HuH-7.5 (cell line): ENCODE data around the gene TNS3.

ENCODE experiments used
- DNase-seq: peaks from one replicate; pipeline ENCODE4 v3.0.0; 2011; ENCODE audit warnings: low spot score

The TNS3 gene

DNA sequence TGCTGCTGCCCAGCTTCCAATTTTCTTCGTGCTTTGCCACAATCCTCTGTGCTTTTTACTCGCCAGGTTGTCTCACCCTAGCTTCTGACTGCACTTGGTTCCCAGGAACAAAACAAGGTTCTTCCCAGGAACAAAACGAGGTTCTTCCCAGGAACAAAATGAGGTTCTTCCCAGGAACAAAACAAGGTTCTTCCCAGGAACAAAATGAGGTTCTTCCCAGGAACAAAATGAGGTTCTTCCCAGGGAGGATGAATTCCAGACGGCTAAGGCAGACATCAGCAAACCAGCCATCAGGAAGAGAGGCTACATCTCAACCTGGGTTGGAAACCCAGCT is 41.9 kb downstream of the TNS3 start:
- DNase-seq: no peak

DNA sequence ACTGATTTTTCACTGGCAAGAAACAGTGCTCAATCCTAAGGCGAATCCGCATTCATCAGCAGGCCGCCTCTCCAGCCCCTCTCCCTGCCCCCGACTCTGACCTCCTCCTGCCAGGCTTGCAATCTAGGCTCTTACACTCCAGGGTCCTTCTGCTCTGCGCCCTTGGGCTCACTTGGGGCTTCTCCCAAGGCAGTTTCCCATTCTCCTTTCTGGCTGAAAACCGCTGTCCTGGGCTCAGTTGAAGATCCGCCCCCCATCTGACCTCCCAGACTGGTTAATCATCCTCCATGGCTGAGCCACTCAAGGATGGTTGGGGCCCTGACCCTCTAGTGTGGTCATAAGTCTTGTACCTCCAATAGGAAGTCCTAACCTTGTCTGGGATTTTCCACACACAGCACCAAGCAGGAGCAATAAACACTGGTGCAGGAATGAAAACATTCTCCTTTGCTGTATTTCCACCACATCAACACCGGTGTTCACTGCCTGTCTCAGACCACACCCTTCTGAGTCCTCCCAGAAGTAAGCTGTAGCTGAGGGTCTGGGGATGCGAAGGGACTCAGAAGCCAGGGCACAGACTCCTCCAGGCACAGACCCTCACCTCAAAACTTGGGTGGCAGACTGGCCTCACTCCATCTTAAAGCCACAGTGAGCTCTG is 42.4 kb downstream of the TNS3 start:
- peak; percentile 85 for DNase-seq

DNA sequence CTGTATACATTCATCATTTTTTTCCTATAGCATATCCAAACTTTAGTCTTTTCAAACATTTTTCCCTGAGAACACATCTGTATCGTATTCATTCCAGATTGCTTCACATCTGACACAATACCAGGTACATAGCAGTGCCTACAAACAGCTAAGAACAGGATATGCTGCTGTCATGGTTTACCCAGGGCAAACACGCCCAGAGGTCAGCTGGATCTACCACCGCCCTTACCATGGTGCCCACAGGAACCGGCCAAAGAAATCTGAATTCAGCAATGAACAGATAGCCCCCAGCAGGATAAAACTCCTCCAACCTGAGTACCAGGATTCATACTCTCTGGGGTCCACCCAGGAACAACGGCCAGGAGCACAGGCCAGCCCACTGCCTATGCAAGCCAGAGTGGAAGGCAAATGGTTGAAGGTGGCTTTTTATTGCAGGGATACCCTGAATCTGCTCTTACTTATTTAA is 43.0 kb downstream of the TNS3 start:
- DNase-seq: peak; percentile 80

DNA sequence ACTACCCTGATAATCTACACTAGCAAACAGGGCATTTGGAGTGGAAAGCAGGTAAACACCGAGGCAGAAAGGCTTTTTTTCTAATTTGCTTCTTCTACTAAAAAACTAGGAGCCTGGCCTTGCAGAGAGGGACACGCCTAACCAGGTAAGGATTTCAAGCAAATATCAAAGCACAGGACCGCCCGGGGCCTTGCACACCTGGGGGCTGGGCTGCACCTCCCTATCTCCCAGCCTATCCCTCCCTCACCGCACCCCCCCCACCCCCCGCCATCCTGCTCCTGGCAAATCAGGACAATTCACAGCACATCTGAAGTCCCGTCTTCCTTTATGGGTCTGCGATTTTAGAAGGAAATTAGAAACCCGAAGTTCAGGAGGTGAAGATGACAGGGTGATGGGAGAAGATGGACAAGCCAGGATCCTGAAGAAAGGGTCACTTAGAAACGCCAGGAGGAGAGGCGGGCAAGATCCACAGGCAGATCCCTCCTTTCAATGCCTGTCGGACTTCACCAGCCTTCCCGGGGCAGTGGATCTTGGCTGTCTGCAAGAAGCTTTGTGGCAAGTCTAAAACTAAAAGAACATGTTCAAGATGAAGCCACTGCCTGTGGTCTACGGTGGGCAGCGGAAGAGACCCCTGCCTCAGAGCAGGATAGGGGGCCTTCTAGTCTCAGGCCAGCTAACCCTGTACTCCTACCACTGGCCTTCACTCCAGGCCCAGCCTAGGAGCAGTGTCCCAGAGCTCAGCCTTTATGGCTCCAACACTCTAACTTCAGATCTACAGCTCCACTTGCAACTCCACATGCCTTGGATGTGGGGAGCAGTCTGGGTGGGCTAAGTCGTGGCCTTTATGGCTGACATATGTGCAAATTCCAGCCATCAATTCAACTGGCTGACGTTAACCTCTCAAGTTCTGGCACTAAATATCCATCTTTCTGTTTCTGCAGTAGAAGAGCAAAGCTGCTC is 43.9 kb downstream of the TNS3 start:
- no peak for DNase-seq

DNA sequence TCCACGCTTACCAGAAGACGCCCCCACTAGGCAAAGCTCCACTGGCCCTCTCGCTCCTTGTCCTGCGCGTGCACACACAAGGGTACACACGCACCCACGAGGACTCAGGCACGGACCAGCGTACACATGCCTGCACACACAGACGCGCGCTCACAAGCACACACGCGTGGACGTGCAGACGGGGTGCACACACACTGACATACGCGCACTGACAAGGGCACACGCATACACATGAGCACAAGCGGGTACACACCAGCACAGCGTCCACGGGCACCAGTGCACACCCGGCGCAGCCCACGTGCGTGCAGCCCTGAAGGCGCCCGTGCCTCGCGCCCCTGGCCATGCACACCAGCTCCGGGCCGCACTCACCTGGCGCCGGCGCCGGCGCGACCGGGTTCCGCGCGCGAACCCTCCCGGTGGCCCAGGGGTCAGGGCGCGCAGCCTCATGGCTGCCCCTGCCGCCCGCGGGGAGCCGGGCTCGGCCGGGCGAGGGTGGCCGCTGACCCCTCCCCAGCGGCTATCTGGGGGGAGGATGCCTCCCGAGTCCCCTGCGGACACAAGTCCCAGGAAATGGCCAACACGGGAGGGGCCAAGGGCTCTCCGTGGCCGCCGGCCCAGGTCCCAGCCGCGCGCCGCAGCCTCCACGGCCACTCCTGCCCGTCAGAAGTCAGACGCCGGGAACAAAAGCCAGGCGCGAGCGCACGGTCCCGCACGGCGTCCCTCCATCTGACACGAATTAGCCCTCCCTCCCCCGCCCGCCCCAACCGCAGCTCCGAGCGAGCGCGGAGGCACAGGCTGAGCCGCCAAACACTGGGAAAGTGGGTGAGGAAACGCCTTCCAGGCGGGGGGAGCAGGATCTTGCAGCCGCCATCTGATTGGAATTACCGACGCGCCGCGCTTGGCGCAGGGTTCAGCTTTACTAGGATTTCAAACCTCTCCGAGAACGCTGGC is 45.0 kb downstream of the TNS3 start:
- DNase-seq: no peak

DNA sequence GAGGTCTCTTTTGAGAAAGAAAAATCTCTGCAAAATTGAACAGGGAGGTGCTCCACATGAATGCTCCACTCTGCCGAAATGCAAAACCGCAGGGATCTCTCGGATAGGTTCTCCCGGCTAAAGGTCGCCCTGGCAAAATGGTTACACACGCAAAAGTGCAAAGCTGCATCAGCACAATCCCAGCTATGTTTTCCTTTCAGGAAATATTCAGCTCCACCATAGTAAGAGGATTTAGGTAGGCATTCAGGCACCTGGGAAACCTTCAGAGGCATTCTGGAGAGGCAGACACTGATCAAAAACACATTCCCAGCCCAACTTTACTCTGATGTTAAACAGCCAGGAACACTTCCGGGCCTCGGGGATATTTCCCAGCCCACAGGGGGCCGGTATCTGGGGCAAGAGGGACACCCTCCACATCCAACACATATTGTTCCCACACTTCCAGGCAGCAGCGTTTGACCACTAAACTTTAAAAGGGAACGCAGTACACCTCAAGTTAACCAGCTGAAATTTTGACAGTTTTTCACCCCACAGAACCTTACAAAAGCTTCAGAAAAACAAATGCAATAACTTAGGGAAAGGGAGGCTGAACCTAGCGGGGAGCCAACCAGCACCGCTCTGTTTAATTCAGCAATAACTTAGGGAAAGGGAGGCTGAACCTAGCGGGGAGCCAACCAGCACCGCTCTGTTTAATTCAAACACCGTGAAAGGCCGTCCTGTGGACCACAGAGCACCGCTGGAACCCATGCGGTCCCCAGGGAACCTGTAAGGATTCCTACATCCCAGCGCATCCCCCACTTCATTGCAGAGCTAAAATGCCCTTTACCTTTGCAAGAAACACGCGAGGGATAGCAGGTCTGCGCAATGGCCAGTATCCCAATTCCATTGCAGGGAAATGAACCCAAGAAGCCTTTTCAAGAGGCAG is 45.9 kb downstream of the TNS3 start:
- peak; percentile 63 for DNase-seq

DNA sequence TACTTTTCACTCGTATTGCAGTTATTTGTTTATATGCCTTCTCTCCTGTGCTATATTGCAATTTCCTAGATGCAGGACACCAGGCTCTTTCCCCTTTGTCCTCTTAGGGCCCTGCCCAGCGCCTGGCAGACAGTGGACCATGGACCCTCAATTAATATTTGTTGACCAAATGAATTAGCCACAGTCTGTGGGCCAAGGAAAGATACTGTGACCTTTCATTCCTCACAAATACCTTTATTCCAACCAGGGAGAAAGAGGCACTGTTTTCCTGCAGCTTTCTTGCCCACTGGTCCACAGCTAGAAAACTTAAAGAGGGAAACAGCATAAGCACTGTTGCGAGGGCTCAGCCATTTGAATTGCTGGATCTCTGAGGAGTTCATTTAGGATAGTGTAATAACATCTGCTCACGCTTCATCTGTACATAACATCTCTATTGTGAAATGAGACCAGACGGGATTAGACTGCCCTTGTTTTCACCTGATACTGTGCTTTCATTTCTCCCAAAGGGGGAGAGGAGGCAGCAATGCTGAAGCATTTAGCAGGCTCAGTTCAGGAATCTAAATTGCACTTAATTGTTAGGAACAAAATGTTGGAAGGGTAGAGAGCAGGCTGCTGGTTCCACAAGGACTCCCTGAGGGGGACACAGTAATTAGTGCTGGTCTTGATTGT is 46.7 kb downstream of the TNS3 start:
- DNase-seq: peak; percentile 61

DNA sequence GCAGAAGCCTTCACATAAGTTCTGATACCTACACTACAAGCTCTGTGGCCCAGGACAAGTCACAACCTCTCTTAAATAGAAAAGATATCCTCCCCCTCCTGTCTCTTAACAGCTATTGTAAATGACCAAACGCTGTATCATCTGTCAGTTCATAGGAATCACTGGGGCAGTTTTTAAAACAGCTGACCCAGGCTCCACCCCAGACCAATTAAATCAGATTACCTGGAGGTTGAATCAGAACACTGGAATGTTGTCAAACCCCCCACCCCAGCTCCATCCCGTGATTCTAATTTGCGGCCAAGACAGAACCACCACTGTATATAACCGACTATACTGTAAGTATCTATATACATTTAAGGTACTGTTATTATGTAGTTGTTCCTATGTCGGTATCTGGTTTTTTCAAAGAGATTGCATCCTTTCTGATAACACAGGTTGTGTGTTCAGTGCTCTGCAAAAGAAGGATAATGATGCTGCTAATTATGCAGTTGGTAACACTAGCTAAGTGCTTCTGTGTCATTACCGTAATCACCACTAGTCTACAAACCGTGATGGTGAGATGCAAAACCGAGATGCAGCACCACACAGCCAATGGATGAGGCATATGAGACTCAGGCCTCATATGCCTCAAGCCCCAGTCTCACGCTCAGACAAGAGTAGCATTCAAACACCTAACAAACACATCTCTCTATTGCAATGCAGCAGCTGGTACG is 47.4 kb downstream of the TNS3 start:
- peak; percentile 83 for DNase-seq

DNA sequence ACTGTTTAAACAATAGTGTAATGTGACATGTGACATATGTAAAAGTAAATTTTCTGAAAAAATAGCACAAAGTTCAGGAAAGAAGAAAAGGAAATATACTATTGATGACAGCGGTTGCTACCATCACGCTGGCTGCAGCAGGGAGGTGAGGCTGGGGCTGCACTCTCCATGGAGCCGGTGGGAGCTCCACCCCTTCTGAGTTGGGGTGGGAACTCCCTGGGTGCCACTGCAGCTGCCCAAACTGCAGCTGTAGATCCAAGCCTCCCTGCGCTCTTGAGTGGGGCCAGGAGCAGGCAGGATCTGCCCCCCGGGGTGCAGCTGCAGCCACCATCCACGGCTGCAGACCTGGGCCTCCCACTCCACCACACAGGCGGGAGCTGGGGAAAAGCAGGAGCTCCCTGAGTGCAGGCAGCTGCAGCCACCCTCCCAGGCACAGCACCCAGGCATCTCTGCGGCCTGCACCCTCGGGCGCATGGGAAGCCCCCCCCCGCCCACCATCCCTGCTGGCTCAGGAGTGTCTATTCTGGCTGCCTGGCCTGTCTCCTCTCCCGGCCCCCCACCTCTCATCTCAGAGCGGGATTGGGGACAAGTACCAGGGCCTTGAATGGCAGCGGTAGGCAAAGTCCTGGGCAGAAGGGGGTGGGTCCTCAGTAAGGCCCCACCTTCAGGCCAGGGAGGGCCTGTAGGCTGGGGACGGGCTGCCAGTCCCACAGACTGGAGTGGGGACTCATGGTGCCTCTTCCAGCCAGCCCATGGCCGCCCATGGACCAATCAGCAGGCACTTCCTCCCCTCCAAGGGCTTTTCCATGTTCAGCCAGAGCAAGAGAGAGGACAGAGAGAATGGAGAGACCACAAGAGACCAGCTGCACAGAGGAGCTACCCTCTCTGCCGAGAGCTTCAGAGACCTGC is 50.1 kb downstream of the TNS3 start:
- DNase-seq: no peak

DNA sequence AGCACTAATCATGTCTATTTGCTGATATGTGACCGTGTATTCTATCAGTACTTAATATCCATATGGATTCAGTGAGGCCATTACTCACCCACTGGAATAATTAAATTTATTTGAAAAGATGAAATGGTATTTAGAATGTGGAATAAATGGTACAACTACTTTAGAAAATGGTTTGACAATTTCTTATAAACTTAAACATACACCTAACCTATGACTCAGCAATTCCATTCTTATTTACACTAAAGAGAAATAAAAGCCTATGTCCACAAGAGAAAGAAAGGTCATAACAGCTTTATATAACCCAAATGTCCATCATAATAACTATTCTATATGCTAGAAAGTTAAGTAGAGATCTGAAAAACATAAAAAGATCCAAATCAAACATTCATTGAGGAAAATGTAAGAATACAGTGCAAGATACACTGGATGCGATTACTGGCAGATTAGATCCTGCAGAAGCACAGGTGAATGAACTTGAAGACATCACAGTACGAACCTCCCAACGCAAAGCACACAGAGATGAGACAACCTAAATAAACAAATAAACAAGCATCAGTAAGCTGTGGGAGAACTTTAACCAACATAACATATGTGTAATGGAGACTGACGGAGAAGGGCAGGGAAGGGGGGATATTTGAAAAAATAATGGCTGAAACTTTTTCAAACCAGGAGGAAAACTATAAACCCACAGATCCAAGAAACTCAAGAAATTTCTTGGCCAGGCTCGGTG is 51.9 kb downstream of the TNS3 start:
- no peak for DNase-seq

DNA sequence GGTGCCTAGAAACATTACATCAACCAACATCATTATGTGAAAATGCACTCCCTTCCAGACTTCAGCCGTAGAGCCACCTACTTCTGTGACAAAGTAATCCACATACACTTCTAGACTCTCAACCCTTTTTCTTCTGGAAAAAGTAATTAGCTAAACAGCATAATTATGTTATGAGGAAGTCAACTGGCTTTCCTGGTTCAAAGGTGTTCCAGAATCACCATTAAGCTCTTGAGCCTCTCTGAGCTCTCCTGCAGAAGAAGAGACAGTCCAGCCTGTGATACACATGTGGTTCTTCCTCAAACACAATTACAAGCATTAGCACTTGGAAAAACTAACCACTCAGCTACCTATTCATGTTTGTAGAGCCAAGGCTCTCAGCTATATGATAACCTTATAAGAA is 52.5 kb downstream of the TNS3 start:
- DNase-seq: no peak

DNA sequence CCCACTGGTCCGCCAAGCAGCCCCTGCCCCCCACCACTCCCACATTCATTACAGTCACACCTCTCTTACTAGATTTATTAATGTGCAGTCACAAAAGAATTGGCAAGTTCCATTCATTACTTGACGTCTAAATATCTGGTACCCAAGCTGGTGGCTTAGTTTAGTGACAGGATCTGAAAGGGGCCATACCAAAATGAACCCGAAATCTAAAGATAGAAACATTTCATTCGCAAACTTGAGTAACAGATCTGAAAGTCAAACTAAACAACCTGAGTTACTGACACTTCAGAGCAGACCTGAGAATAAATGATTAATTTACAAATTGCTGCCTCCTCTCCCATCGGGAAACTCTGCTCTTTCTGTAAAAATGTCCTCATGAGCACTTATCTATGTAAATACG is 53.4 kb downstream of the TNS3 start:
- DNase-seq: no peak

DNA sequence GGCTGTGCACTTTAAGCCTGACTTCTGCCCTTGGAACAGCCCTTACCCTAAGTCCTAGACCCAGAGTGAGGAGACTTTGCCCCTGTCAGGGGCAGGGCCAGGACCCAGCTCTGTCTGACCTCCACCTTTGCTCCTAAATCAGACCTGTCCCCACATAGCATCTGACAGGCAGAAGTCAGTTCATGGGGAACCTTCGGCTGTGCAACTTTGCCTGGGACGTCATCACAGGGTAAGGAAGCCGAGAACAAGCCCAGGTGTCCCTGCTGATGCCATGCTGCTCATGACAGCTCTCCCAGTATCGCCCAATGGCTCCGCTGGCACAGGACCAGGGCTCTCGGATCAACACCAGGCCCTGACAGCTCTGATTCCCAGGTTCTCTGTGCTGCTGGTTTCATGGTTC is 55.4 kb downstream of the TNS3 start:
- DNase-seq: no peak

DNA sequence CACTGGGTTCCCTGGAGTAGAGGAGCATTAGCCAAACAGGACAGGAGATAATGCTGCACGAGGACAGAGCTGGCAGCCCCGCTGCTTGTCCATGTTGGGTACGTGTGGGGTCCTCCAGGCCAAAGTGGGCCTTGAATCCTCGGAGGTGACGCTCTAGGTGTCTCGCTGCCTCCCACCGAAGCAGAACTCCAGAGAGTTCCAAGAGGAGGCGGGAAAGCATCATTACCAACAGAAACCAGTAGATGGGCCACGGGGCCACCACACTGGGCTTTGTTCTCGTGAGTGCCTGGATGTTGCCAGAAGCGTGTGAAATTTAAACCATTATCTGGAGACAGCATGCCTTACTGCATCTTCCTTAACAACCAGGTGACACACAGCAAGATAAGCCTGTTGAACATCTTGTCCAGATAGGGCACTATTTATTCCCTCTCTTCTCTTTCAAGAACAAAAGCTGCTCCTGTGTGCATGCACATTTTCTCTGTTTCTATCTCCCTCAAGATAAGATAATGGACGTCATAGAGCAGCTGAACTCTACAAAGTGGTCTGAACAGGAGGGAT is 56.8 kb downstream of the TNS3 start:
- DNase-seq: no peak

DNA sequence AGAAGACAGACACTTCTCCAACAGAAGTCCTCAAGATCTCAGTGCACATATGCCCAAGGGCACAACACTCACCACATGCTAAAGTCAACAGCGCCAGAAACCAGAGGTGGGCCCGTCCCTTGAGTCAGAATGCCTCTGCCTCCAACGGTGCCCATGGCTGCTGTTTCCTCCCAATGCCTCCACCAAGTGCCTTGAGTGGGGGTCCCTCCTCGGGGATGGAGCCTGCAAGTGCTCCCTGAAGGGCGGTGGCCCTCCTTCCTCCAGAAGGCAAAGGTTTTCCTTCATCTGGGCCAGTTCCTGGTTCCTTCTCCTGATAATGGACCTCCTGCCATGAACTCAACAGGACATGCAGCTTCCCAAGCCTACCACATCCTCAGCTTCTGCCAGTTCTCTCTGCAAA is 58.5 kb downstream of the TNS3 start:
- DNase-seq: no peak

DNA sequence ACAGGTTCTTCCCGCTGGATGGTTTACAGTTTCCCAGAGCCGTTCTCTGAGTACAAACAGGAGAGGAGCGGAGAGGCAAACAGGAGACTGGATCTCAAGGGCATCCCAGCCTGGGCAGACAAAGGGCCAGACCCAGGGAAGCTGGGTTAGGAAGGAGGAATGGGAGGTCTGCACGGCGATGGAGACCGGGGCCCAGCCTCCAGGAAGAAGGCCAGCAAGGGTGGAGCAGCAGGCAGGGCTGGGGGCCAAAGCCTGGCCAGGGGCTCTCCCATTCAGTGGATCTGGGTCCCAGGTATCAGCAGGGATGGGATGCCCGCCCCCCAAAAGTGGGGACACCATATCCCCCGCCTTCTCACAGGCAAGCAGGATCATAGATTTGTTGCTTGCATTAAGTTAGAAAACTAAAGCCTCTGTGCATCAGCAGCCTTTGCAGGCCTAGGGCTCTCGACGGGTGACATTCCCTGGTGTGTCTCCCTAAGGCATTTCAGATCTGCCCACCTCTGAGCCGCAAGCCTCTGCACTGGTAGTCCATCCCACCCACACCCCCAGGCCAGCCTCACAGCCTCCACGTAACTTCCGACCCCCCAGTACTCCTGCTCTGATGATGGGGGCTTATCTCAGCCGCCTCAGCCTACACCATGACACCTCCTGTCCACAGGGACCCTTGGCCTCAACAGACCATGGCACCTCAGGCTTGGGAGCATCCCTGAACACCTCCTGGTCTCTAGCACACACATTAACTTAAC is 59.9 kb downstream of the TNS3 start:
- no peak for DNase-seq
